Loucy (cell line): ENCODE measurements around the gene BST2.

Experiments
- H2AFZ ChIP-seq: fragments of 200-600 bp; sonication (generic); 2 replicates; pipeline ENCODE4 v1.6.0; 2016; ENCODE audit warnings: antibody characterized with exemption, mild to moderate bottlenecking, low read length, moderate library complexity
- H3F3A ChIP-seq: fragments of 200-600 bp; 2 replicates; pipeline ENCODE4 v1.6.0; 2016; ENCODE audit warnings: antibody characterized with exemption, low read depth, mild to moderate bottlenecking
- H3K27me3 ChIP-seq: fragments of 200-600 bp; sonication (generic); 2 replicates; pipeline ENCODE4 v1.6.1; 2014; ENCODE audit warnings: low read length, mild to moderate bottlenecking; ENCODE audit not compliant: insufficient read depth, poor library complexity, severe bottlenecking
- H3K36me3 ChIP-seq: fragments of 200-600 bp; sonication (generic); 2 replicates; pipeline ENCODE4 v1.6.1; 2016; ENCODE audit warnings: low read length; ENCODE audit not compliant: insufficient read depth
- H3K4me1 ChIP-seq: fragments of 200-600 bp; sonication (generic); 2 replicates; pipeline ENCODE4 v1.5.1; 2014; ENCODE audit warnings: low read length, mild to moderate bottlenecking; ENCODE audit not compliant: insufficient read depth, poor library complexity, severe bottlenecking
- H3K4me2 ChIP-seq: fragments of 200-600 bp; sonication (generic); 2 replicates; pipeline ENCODE4 v1.6.0; 2014; ENCODE audit warnings: antibody characterized with exemption, low read length, low read depth, mild to moderate bottlenecking; ENCODE audit not compliant: poor library complexity, severe bottlenecking
- H3K4me3 ChIP-seq: fragments of 200-600 bp; sonication (generic); 2 replicates; pipeline ENCODE4 v1.5.1; 2014; ENCODE audit warnings: low read length, mild to moderate bottlenecking, mixed read lengths; ENCODE audit not compliant: poor library complexity, severe bottlenecking
- H3K79me2 ChIP-seq: fragments of 200-600 bp; sonication (generic); 2 replicates; pipeline ENCODE4 v1.6.1; 2014; ENCODE audit warnings: low read length; ENCODE audit not compliant: insufficient read depth
- H3K9ac ChIP-seq: fragments of 200-600 bp; sonication (generic); 2 replicates; pipeline ENCODE4 v1.6.0; 2014; ENCODE audit warnings: mild to moderate bottlenecking, low read depth, low read length, moderate library complexity; ENCODE audit not compliant: poor library complexity, severe bottlenecking
- H3K9me2 ChIP-seq: fragments of 200-600 bp; sonication (generic); replicated peaks from 2 replicates; pipeline ENCODE4 v1.6.1; 2016; ENCODE audit warnings: low read depth, low read length, mixed read lengths
- H3K9me3 ChIP-seq: fragments of 200-600 bp; sonication (generic); 2 replicates; pipeline ENCODE4 v1.6.1; 2014; ENCODE audit warnings: mild to moderate bottlenecking, antibody characterized with exemption, low read length, low read depth; ENCODE audit not compliant: insufficient read depth
- H4K20me1 ChIP-seq: fragments of 200-600 bp; sonication (generic); 2 replicates; pipeline ENCODE4 v1.6.0; 2014; ENCODE audit warnings: antibody characterized with exemption, low read length, mild to moderate bottlenecking; ENCODE audit not compliant: insufficient read depth, poor library complexity, severe bottlenecking
- CTCF ChIP-seq: fragments of 200-600 bp; sonication (generic); conservative IDR thresholded peaks from 2 replicates; pipeline ENCODE4 v1.5.1; 2014; ENCODE audit warnings: mild to moderate bottlenecking, antibody characterized with exemption, low read length
- EZH2phosphoT487 ChIP-seq: fragments of 200-600 bp; IDR thresholded peaks from 2 replicates; pipeline ENCODE4 v1.6.1; 2018; ENCODE audit warnings: antibody characterized with exemption, mild to moderate bottlenecking, moderate library complexity, borderline replicate concordance

The BST2 gene

GRCh38 chr19:17406887-17407196 is 1.4 kb upstream of the BST2 start:
- Histone ChIP-seq H3K9ac (peak overlapping the region; percentile 82), H3K9me2 (no peaks in the 10 kb centered on the region), H2AFZ (no peak overlapping the region), H3F3A (no peaks in the 10 kb centered on the region), H3K9me3 (no peaks in the 10 kb centered on the region), H3K4me3 (peak overlapping the region; percentile 75), H4K20me1 (peaks cover 27% of the 10 kb centered on the region), H3K79me2 (peaks cover 60% of the 10 kb centered on the region), H3K4me1 (peaks cover 26% of the 10 kb centered on the region), H3K27me3 (no peaks in the 10 kb centered on the region), H3K4me2 (peak overlapping the region; percentile 86), H3K36me3 (peaks cover 11% of the 10 kb centered on the region; the same call in 1 of the 2 replicates)
- no peak for TF ChIP-seq CTCF
- TF ChIP-seq EZH2phosphoT487 = no peak

- H3K4me3 ChIP-seq = peak overlapping the region; percentile 75
- TF ChIP-seq EZH2phosphoT487 (no peak), CTCF (no peak)
- peaks cover 22% of the 10 kb centered on the region for H4K20me1 ChIP-seq
- no peaks in the 10 kb centered on the region for H3K9me3 ChIP-seq
- H3K36me3 ChIP-seq = peaks cover 6% of the 10 kb centered on the region; the same call in 1 of the 2 replicates
- H3K4me2 ChIP-seq = peak overlapping the region; percentile 86
- peaks cover 64% of the 10 kb centered on the region for H3K79me2 ChIP-seq
- peak overlapping the region; percentile 82 for H3K9ac ChIP-seq
- H3K9me2 ChIP-seq = no peaks in the 10 kb centered on the region
- H3F3A ChIP-seq = no peaks in the 10 kb centered on the region
- peaks cover 23% of the 10 kb centered on the region for H3K4me1 ChIP-seq
- H3K27me3 ChIP-seq = no peaks in the 10 kb centered on the region
- H2AFZ ChIP-seq = no peak overlapping the region; the same call in 1 of the 2 replicates
These were observed 836 bp upstream of the BST2 start for GRCh38 chr19:17406046-17406886.

GRCh38 chr19:17404621-17405249 is 695 bp downstream of the BST2 start:
- H3F3A ChIP-seq = no peaks in the 10 kb centered on the region
- H3K36me3 ChIP-seq = peaks cover 6% of the 10 kb centered on the region; the same call in 1 of the 2 replicates
- no peaks in the 10 kb centered on the region for H3K9me3 ChIP-seq
- H3K79me2 ChIP-seq = peaks cover 59% of the 10 kb centered on the region
- H4K20me1 ChIP-seq = peaks cover 22% of the 10 kb centered on the region
- H2AFZ ChIP-seq = no peak overlapping the region
- peaks cover 23% of the 10 kb centered on the region for H3K4me1 ChIP-seq
- H3K4me2 ChIP-seq = peak overlapping the region; percentile 86
- H3K9me2 ChIP-seq = no peaks in the 10 kb centered on the region
- TF ChIP-seq EZH2phosphoT487 = no peak
- TF ChIP-seq CTCF = no peak
- peak overlapping the region; percentile 82 for H3K9ac ChIP-seq
- no peaks in the 10 kb centered on the region for H3K27me3 ChIP-seq
- peak overlapping the region; percentile 75 for H3K4me3 ChIP-seq
